GM23338 (cell line): ENCODE data around the gene PCK2. TPM values are rescaled to one million over a fixed set of nuclear protein-coding genes. Genes with fewer than 3 reads are reported as not detected.

ENCODE experiments used
- ATAC-seq: fragments of 200-7000 bp; cut with Tn5 transposase; 3 replicates; pipeline ENCODE4 v1.9.1; 2020
- DNase-seq: peaks from one replicate; pipeline ENCODE4 v3.0.0-alpha.2; 2015; ENCODE audit warnings: low spot score
- H2AFZ ChIP-seq: fragments of 200-600 bp; sonication (generic); 2 replicates; pipeline ENCODE4 v1.8.0; 2016; ENCODE audit warnings: antibody characterized with exemption, mild to moderate bottlenecking, moderate library complexity
- H3F3A ChIP-seq: fragments of 200-600 bp; sonication (generic); replicated peaks from 2 replicates; pipeline ENCODE4 v1.8.0; 2017; ENCODE audit warnings: antibody characterized with exemption, mixed run types, low read depth
- H3K27ac ChIP-seq: fragments of 200-600 bp; sonication (generic); 2 replicates; pipeline ENCODE4 v1.6.1; 2016; ENCODE audit warnings: low read depth
- H3K27me3 ChIP-seq: fragments of 200-600 bp; sonication (generic); 2 replicates; pipeline ENCODE4 v1.8.0; 2016; ENCODE audit warnings: mild to moderate bottlenecking, mixed run types, moderate library complexity; ENCODE audit not compliant: insufficient read depth
- H3K36me3 ChIP-seq: fragments of 200-600 bp; sonication (generic); 2 replicates; pipeline ENCODE4 v1.8.0; 2016; ENCODE audit warnings: mild to moderate bottlenecking; ENCODE audit not compliant: insufficient read depth
- H3K4me1 ChIP-seq: fragments of 200-600 bp; sonication (generic); 2 replicates; pipeline ENCODE4 v1.8.0; 2016; ENCODE audit warnings: mild to moderate bottlenecking, moderate library complexity; ENCODE audit not compliant: insufficient read depth
- H3K4me2 ChIP-seq: fragments of 200-600 bp; sonication (generic); 2 replicates; pipeline ENCODE4 v1.7.1; 2017; ENCODE audit warnings: mixed run types
- H3K4me3 ChIP-seq: fragments of 200-600 bp; sonication (generic); 2 replicates; pipeline ENCODE4 v1.6.1; 2016; ENCODE audit warnings: mixed run types
- H3K79me2 ChIP-seq: fragments of 200-600 bp; sonication (generic); replicated peaks from 2 replicates; pipeline ENCODE4 v1.8.0; 2017; ENCODE audit warnings: mild to moderate bottlenecking; ENCODE audit not compliant: insufficient read depth
- H3K9me2 ChIP-seq: fragments of 200-600 bp; sonication (generic); 2 replicates; pipeline ENCODE4 v1.8.0; 2017; ENCODE audit not compliant: insufficient read depth
- H4K20me1 ChIP-seq: fragments of 200-600 bp; sonication (generic); replicated peaks from 2 replicates; pipeline ENCODE4 v1.8.0; 2017; ENCODE audit warnings: mild to moderate bottlenecking; ENCODE audit not compliant: insufficient read depth
- H3K27ac Mint-ChIP-seq: 2 replicates; pipeline ENCODE4 v1.8.0; 2020; ENCODE audit warnings: inconsistent platforms, mild to moderate bottlenecking, moderate library complexity, mixed read lengths
- H3K27me3 Mint-ChIP-seq: 3 replicates; pipeline ENCODE4 v1.8.0; 2022; ENCODE audit warnings: low read depth, mild to moderate bottlenecking, moderate library complexity, mixed read lengths, inconsistent platforms; ENCODE audit not compliant: insufficient read depth, poor library complexity
- H3K36me3 Mint-ChIP-seq: 3 replicates; pipeline ENCODE4 v1.8.0; 2021; ENCODE audit warnings: low read depth, mild to moderate bottlenecking, inconsistent platforms, moderate library complexity, mixed read lengths
- H3K4me1 Mint-ChIP-seq: 3 replicates; pipeline ENCODE4 v1.8.0; 2020; ENCODE audit warnings: mild to moderate bottlenecking, inconsistent platforms, mixed read lengths
- H3K4me3 Mint-ChIP-seq: 3 replicates; pipeline ENCODE4 v1.8.0; 2021; ENCODE audit warnings: moderate library complexity, mild to moderate bottlenecking, inconsistent platforms, mixed read lengths
- H3K9me3 Mint-ChIP-seq: 3 replicates; pipeline ENCODE4 v1.8.0; 2020; ENCODE audit warnings: moderate library complexity, mild to moderate bottlenecking, inconsistent platforms, mixed read lengths
- CREB1 ChIP-seq: fragments of 250-450 bp; sonication (Bioruptor Pico); IDR thresholded peaks from 2 replicates; pipeline ENCODE4 v1.5.0; 2020; ENCODE audit warnings: low read depth, mild to moderate bottlenecking, moderate library complexity
- CTCF ChIP-seq, 2 experiments: fragments of 200-600 bp in 1 of 2; sonication (generic) in 1 of 2; conservative IDR thresholded peaks; 2 replicates each; pipeline versions ENCODE4 v1.5.1 to v1.6.1; 2016 to 2017; ENCODE audit warnings: antibody characterized with exemption in 2 of 2, low read depth in 2 of 2, mild to moderate bottlenecking in 2 of 2, moderate library complexity in 1 of 2
- ETS1 ChIP-seq: IDR thresholded peaks from 2 replicates; pipeline ENCODE4 v1.6.1; 2016; ENCODE audit warnings: antibody characterized with exemption
- EZH2 ChIP-seq: fragments of 200-600 bp; sonication (generic); IDR thresholded peaks from one replicate; pipeline ENCODE4 v1.8.0; 2017; ENCODE audit warnings: antibody characterized with exemption, mild to moderate bottlenecking, low read depth; ENCODE audit not compliant: unreplicated experiment
- EZH2phosphoT487 ChIP-seq: fragments of 200-600 bp; sonication (generic); IDR thresholded peaks from one replicate; pipeline ENCODE4 v1.8.1; 2018; ENCODE audit warnings: antibody characterized with exemption; ENCODE audit not compliant: unreplicated experiment
- JUNB ChIP-seq: IDR thresholded peaks from one replicate; pipeline ENCODE4 v1.6.1; 2016; ENCODE audit warnings: antibody characterized with exemption; ENCODE audit not compliant: unreplicated experiment
- NANOG ChIP-seq: IDR thresholded peaks from 2 replicates; pipeline ENCODE4 v1.6.1; 2016; ENCODE audit warnings: antibody characterized with exemption, borderline replicate concordance
- POLR2AphosphoS5 ChIP-seq: IDR thresholded peaks from 2 replicates; pipeline ENCODE4 v1.6.1; 2016; ENCODE audit warnings: antibody characterized with exemption, low read depth
- REST ChIP-seq: IDR thresholded peaks from one replicate; pipeline ENCODE4 v1.6.1; 2018; ENCODE audit warnings: antibody characterized with exemption; ENCODE audit not compliant: unreplicated experiment
- STAT1 ChIP-seq: IDR thresholded peaks from one replicate; pipeline ENCODE4 v1.6.1; 2016; ENCODE audit warnings: antibody characterized with exemption; ENCODE audit not compliant: unreplicated experiment
- ZNF114 ChIP-seq: fragments of 250-450 bp; sonication (Bioruptor Pico); IDR thresholded peaks from 2 replicates; pipeline ENCODE4 v1.5.0; 2020; ENCODE audit warnings: mild to moderate bottlenecking, moderate library complexity
- ZNF331 ChIP-seq: fragments of 250-450 bp; sonication (Bioruptor Pico); IDR thresholded peaks from 2 replicates; pipeline ENCODE4 v1.5.0; 2020; ENCODE audit warnings: low read depth, mild to moderate bottlenecking, moderate library complexity
- ZNF462 ChIP-seq: fragments of 250-450 bp; sonication (Bioruptor Pico); IDR thresholded peaks from 2 replicates; pipeline ENCODE4 v1.5.0; 2020; ENCODE audit warnings: mild to moderate bottlenecking, moderate library complexity
- polyA plus RNA-seq: library from polyadenylated mRNA; unstranded; fragments of >200 nt; fragmentation: Nextera tagmentation; extraction: Ambion mirVana; gene quantifications from 2 replicates; pipeline ENCODE4 v1.2.1, GENCODE V29; 2016
- total RNA-seq: library from RNA; depleted of rRNA; stranded (reverse); fragments of >200 nt; shearing (Covaris generic); gene quantifications from 2 replicates; pipeline ENCODE4 v1.2.3, GENCODE V29; 2014

PCK2 gene
- total and polyA plus RNA-seq, 2 experiments from 2014 or later, result 53.5 to 103 TPM

GRCh38 chr14:24108336-24108874 lies 14.3 kb downstream of the PCK2 start:
- no peak overlapping the region for H3K4me3 ChIP-seq
- H3K79me2 ChIP-seq, result no peaks in the 10 kb centered on the region
- H3K27me3 ChIP-seq, result no peaks in the 10 kb centered on the region
- Mint-ChIP-seq H3K4me3 (no peak overlapping the region), H3K4me1 (peaks cover 3% of the 10 kb centered on the region; the same call in 2 of the 3 replicates), H3K27me3 (peaks cover 5% of the 10 kb centered on the region), H3K9me3 (peaks cover 10% of the 10 kb centered on the region), H3K36me3 (peaks cover 22% of the 10 kb centered on the region), H3K27ac (no peak overlapping the region)
- H4K20me1 ChIP-seq, result no peaks in the 10 kb centered on the region
- H3K27ac ChIP-seq, result no peak overlapping the region
- H2AFZ ChIP-seq, result no peak overlapping the region
- TF ChIP-seq NANOG (no peak), STAT1 (no peak), EZH2 (no peak), REST (no peak), CREB1 (no peak), ZNF114 (no peak), ETS1 (no peak), ZNF331 (CRISPR knock-in tag) (no peak), ZNF462 (CRISPR knock-in tag) (no peak), POLR2AphosphoS5 (no peak), JUNB (no peak), CTCF (conservative IDR thresholded peaks at IDR 0.05; ENCODE audit: low read depth in 2 of 2) (no peak), EZH2phosphoT487 (no peak)
- no peak for DNase-seq
- peaks cover 14% of the 10 kb centered on the region; the same call in 1 of the 2 replicates for H3K36me3 ChIP-seq
- no peaks in the 10 kb centered on the region for H3K4me1 ChIP-seq
- no peaks in the 10 kb centered on the region for H3K9me2 ChIP-seq
- peaks cover 6% of the 10 kb centered on the region; the same call in 1 of the 2 replicates for H3F3A ChIP-seq
- H3K4me2 ChIP-seq, result no peak overlapping the region
- ATAC-seq, result no peak
